GM21528 (cell line): ENCODE data around the gene FGGY.

Experiments
- ATAC-seq: cut with Tn5 transposase; IDR thresholded peaks from one replicate; pipeline ENCODE4 v1.9.1; 2021; ENCODE audit warnings: mild to moderate bottlenecking, moderate library complexity; ENCODE audit not compliant: unreplicated experiment, low FRiP score

FGGY gene

GRCh38 chr1:59739111-59739510 is 442.2 kb downstream of the FGGY start:
- ATAC-seq, result no peak

GRCh38 chr1:59742526-59742925 is 445.6 kb downstream of the FGGY start:
- ATAC-seq, result no peak

- ATAC-seq, result no peak
Observed at GRCh38 chr1:59743324-59744091, 446.6 kb downstream of the FGGY start.

- no peak for ATAC-seq
Observed at GRCh38 chr1:59747420-59748024, 450.6 kb downstream of the FGGY start.

- ATAC-seq, result no peak
Observed at GRCh38 chr1:59748123-59748522, 451.2 kb downstream of the FGGY start.

- ATAC-seq, result no peak
Observed at GRCh38 chr1:59750328-59751003, 453.6 kb downstream of the FGGY start.

GRCh38 chr1:59751004-59751395 is 454.1 kb downstream of the FGGY start:
- no peak for ATAC-seq

- ATAC-seq, result no peak
Observed at GRCh38 chr1:59751801-59752200, 454.9 kb downstream of the FGGY start.

GRCh38 chr1:59752556-59753414 is 455.9 kb downstream of the FGGY start:
- ATAC-seq, result peak; percentile 71

GRCh38 chr1:59755069-59755685 is 458.3 kb downstream of the FGGY start:
- no peak for ATAC-seq

GRCh38 chr1:59757197-59757747 is 460.4 kb downstream of the FGGY start:
- no peak for ATAC-seq

GRCh38 chr1:59759156-59759925 is 462.4 kb downstream of the FGGY start:
- peak; percentile 67 for ATAC-seq

- no peak for ATAC-seq
Observed at GRCh38 chr1:59761443-59761842, 464.5 kb downstream of the FGGY start.

GRCh38 chr1:59763418-59763817 is 466.5 kb downstream of the FGGY start:
- no peak for ATAC-seq

GRCh38 chr1:59765011-59765730 is 468.3 kb downstream of the FGGY start:
- no peak for ATAC-seq

- ATAC-seq, result no peak
Observed at GRCh38 chr1:59766227-59766855, 469.4 kb downstream of the FGGY start.

- ATAC-seq, result no peak
Observed at GRCh38 chr1:59767119-59767518, 470.2 kb downstream of the FGGY start.
